Measurements from ENCODE around the gene NARF. TPM values are rescaled to one million over a fixed set of nuclear protein-coding genes. Genes with fewer than 3 reads are reported as not detected.
"Not testable (repeated sequence)": the region's sequence is repeated elsewhere in the genome, so short reads cannot be mapped to it uniquely, and the experiment has no call there.

NARF gene
- 100 to 1,000 TPM in 3 of 5 donors, 10 to 100 TPM in 2; 85.7 to 113 (median 101) TPM for total RNA-seq
- 52.1 TPM for total RNA-seq (2013)
- 23.6 to 98.4 (median 69.8) reads per million in 29 experiments for total RNA-seq

DNA sequence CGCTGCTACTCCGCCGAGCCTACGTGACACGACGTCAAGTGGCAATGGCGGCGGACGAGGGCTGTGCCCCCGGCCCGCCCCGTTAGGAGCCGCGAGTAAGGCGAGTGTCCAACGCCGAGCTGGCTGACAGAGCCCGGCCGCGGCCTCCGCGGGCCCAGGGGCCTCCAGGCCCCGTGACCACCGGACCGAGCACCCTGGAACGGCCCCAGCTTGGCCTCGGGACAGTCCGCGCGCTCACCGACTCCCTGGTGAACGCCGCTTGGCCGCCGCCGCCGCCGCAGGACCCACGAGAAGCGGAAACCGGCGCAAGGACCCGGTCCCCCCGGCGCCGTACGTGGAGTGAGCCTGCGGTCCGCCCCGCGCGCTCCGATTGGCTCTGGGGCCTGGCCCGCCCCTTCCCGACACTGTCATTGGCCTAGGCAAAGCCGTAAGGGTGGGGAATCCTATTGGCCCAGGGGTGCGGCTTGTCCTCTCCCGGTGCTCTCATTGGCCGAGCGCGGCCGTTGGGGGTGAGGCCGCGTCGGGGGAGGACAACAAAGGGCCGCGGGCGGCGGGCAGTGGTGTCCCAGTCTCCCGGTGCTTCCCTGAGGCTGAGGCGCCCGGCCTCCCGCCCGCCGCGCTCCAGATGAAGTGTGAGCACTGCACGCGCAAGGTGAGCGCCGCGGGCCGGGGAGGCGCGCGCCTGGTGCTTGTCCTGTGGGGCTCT lies at the start of gene NARF:
Gene NARF, plus strand, starts transcription at position 563 of the 706 bp plus-strand sequence. Its CDS starts 63 bp downstream, at position 626.
- DNase-seq (peak; percentile 92 to 97 (median 95)), ATAC-seq (replicated peaks in 1 of 4) (peak; percentile 95 to 98 (median 97))
- Mint-ChIP-seq H3K27me3 (no peaks in the 10 kb centered on the region), H3K9me3 (no peaks in the 10 kb centered on the region), H3K36me3 (peaks cover 20% of the 10 kb centered on the region), H3K27ac (peak within 1 kb of the TSS; percentile 94 to 97), H3K4me1 (peaks cover 27 to 38% (median 34%) of the 10 kb centered on the region in 3 donors), H3K4me3 (peak within 1 kb of the TSS; percentile 84 to 93 (median 89))
- Histone ChIP-seq H3K4me3 (ENCODE audit: control insufficient read depth in 1 of 2, extremely low read depth in 1 of 2, low read length in 1 of 2) (peak within 1 kb of the TSS; percentile 80 to 86), H3K27me3 (replicated peaks in 1 of 2; ENCODE audit: control insufficient read depth in 2 of 2, extremely low read depth in 1 of 2, insufficient read depth in 2 of 2, low read length in 1 of 2) (no peaks in the 10 kb centered on the region), H3K36me3 (ENCODE audit: control insufficient read depth in 2 of 2, extremely low read depth in 1 of 2, insufficient read depth in 1 of 2, low read length in 1 of 2) (peaks cover 0 to 28% of the 10 kb centered on the region in 2 donors), H3K9me3 (no peaks in the 10 kb centered on the region), H3K4me1 (ENCODE audit: control insufficient read depth in 1 of 2, extremely low read depth in 1 of 2, insufficient read depth in 2 of 2, low read length in 2 of 2) (peaks cover 16 to 33% of the 10 kb centered on the region in 2 experiments), H3K27ac (ENCODE audit: low read length) (peak within 1 kb of the TSS; percentile 89)
- CTCF ChIA-PET = interaction anchor here in 1 of 2 donors (1.1 kb wide), 1 partner anchor 9 kb away, joined by 4 read pairs; no protein-coding TSS in a partner anchor
- under 1% methylated on average over 85 of the region's 85 CpGs for WGBS (ENCODE audit: insufficient coverage)
- POLR2A ChIA-PET = interaction anchor here in 1 of 2 donors (0.6 to 1.1 kb wide), 2 partner anchors 39 to 41 kb away, joined by 3 read pairs; partner anchors contain the start of gene HEXD

DNA sequence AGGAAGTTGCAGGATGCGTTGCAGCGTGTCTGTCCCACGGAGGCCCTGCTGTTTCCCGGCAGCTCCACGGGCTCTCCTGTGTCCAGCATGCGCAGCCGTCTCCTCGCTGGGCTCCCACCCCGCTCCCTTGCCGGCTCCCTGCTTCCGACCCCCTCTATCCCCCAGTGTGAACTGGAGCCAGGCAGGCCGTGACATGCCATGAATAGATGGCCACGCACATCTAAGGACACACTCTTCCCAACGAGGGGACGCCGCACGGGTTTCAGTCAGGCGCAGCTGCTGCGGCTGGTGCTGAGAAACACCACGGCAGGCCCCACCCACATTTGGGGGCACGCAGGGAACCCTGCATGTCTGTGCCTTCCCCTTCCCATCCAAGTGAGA lies 49.6 kb upstream of the NARF start:
- H3K4me3 ChIP-seq (ENCODE audit: control insufficient read depth in 1 of 2, extremely low read depth in 1 of 2, low read length in 1 of 2) = no peak overlapping the region
- no peaks in the 10 kb centered on the region for H3K27me3 Mint-ChIP-seq
- H3K27ac ChIP-seq (ENCODE audit: low read length) = no peak overlapping the region
- no peaks in the 10 kb centered on the region for H3K9me3 ChIP-seq
- peaks cover 0 to under 1% of the 10 kb centered on the region in 2 experiments for H3K4me1 ChIP-seq (ENCODE audit: control insufficient read depth in 1 of 2, extremely low read depth in 1 of 2, insufficient read depth in 2 of 2, low read length in 2 of 2)
- H3K9me3 Mint-ChIP-seq = no peaks in the 10 kb centered on the region
- ATAC-seq (replicated peaks in 1 of 4) (no peak), DNase-seq (no peak)
- peaks cover 13 to 16% of the 10 kb centered on the region in 2 donors for H3K36me3 ChIP-seq (ENCODE audit: control insufficient read depth in 2 of 2, extremely low read depth in 1 of 2, insufficient read depth in 1 of 2, low read length in 1 of 2)
- H3K36me3 Mint-ChIP-seq = peaks cover 24% of the 10 kb centered on the region
- no peaks in the 10 kb centered on the region for H3K27me3 ChIP-seq (replicated peaks in 1 of 2; ENCODE audit: control insufficient read depth in 2 of 2, extremely low read depth in 1 of 2, insufficient read depth in 2 of 2, low read length in 1 of 2)
- ChIA-PET POLR2A (no interaction called here), CTCF (no interaction called here)
- peaks cover 0 to 4% (median 0%) of the 10 kb centered on the region in 3 donors for H3K4me1 Mint-ChIP-seq
- H3K4me3 Mint-ChIP-seq = no peak overlapping the region
- H3K27ac Mint-ChIP-seq = no peak overlapping the region
- 95% methylated on average over 17 of the region's 21 CpGs for WGBS (ENCODE audit: insufficient coverage)

DNA sequence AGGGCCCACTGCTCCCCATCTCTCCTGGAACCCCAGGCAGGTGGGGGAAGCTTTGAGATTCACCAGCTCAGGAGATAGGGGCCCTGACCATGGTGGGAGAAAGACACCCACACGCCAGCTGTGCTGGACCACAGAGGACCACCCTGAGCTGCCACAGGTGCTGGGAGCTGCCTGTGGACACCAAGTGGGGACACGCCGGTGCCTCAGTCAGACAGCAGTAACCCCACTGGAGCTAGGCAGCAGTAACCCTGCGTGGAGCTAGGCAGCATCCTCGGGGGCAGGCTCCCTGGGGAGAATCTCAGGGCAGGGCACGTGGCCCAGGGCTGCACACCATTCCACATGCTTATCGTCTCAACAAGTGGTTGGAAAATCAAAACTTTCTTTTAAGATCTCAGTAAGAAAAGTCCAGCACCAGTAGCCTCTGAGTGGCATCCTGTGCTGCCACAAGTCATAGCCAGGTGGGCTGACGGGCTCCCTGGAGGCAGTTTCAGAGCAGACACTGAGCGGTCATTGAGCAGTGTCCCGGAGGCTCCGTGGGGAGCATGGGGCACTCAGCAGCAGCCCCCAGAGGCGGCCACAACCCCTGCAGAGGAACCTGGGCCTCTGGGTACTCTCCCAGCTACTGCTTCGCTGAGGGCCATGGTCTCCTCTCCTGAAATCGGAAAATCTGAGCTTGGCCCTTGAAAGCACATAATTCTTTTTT lies 48.4 kb upstream of the NARF start:
- Mint-ChIP-seq H3K27me3 (no peaks in the 10 kb centered on the region), H3K27ac (no peak overlapping the region), H3K36me3 (peaks cover 25% of the 10 kb centered on the region), H3K4me1 (peaks cover 8 to 15% (median 10%) of the 10 kb centered on the region in 3 donors), H3K4me3 (no peak overlapping the region), H3K9me3 (no peaks in the 10 kb centered on the region)
- Histone ChIP-seq H3K4me1 (ENCODE audit: control insufficient read depth in 1 of 2, extremely low read depth in 1 of 2, insufficient read depth in 2 of 2, low read length in 2 of 2) (peaks cover 0 to 12% of the 10 kb centered on the region in 2 experiments), H3K27ac (ENCODE audit: low read length) (no peak overlapping the region), H3K36me3 (ENCODE audit: control insufficient read depth in 2 of 2, extremely low read depth in 1 of 2, insufficient read depth in 1 of 2, low read length in 1 of 2) (peaks cover 6 to 18% of the 10 kb centered on the region in 2 donors), H3K4me3 (ENCODE audit: control insufficient read depth in 1 of 2, extremely low read depth in 1 of 2, low read length in 1 of 2) (no peak overlapping the region), H3K9me3 (no peaks in the 10 kb centered on the region), H3K27me3 (replicated peaks in 1 of 2; ENCODE audit: control insufficient read depth in 2 of 2, extremely low read depth in 1 of 2, insufficient read depth in 2 of 2, low read length in 1 of 2) (no peaks in the 10 kb centered on the region)
- ChIA-PET POLR2A (no interaction called here), CTCF (no interaction called here)
- DNase-seq = no peak
- 88% methylated on average over 12 of the region's 14 CpGs for WGBS (ENCODE audit: insufficient coverage)
- ATAC-seq (replicated peaks in 1 of 4) = no peak

DNA sequence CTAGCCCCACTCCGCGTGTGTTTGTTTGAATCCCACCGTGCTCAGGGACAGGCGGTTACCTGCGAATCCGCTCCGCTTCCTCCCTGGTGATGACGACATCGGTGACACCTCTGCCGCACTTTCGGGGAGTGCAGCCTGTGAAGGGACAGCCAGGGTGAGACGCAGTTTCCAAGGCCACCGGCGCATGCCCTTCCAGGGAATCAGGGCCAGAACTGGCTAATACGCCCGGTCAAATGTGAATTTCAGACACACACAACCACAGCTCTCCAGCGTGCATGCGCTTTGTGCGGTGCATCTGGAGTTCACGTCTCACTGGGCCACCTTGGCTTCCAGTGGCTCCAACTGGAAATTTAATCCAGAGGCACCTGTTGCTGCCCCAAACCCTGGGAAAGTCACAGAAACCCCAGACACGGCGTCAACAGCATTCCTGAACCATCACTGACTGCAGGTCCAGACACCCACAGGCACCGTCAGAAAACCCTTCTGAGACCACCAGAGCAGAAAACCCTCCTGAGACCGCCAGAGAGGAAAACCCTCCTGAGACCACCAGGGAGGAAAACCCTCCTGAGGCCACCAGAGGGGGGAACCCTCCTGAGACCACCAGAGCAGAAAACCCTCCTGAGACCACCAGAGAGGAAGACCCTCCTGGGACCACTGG lies 47.0 kb upstream of the NARF start:
- POLR2A ChIA-PET = interaction anchor here in 1 of 2 donors (0.6 kb wide), 1 partner anchor 11 kb away, joined by 4 read pairs; no protein-coding TSS in a partner anchor

DNA sequence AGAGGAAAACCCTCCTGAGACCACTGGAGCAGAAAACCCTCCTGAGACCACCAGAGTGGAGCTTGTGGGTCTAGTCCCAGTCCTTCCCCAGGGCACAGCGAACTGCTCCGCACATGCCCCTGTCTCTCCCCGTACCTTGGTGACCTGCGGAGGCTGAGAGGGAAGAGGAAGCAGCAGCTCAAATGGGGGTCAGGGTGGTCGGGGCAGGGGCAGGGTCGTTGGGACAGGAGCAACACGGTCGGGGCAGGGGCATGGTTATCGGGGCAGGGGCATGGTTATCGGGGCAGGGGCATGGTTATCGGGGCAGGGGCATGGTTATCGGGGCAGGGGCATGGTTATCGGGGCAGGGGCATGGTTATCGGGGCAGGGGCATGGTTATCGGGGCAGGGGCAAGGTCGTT lies 46.5 kb upstream of the NARF start:
- H3K27ac Mint-ChIP-seq, POLR2A ChIA-PET, CTCF ChIA-PET: not testable (repeated sequence)

More for the DNA sequence above, 47.0 kb upstream of the NARF start:
- H3K4me1 ChIP-seq (ENCODE audit: control insufficient read depth in 1 of 2, extremely low read depth in 1 of 2, insufficient read depth in 2 of 2, low read length in 2 of 2) = peaks cover 0 to 20% of the 10 kb centered on the region in 2 experiments
- CTCF ChIA-PET = interaction anchor here in 1 of 2 donors (0.5 kb wide), 1 partner anchor 258 kb away, joined by 4 read pairs; no protein-coding TSS in a partner anchor
- peaks cover 12 to 18% (median 15%) of the 10 kb centered on the region in 3 donors for H3K4me1 Mint-ChIP-seq
- no peaks in the 10 kb centered on the region for H3K27me3 ChIP-seq (replicated peaks in 1 of 2; ENCODE audit: control insufficient read depth in 2 of 2, extremely low read depth in 1 of 2, insufficient read depth in 2 of 2, low read length in 1 of 2)
- H3K27ac ChIP-seq (ENCODE audit: low read length) = no peak overlapping the region
- no peak overlapping the region for H3K4me3 Mint-ChIP-seq
- no peaks in the 10 kb centered on the region for H3K27me3 Mint-ChIP-seq
- no peak for DNase-seq
- peaks cover 21% of the 10 kb centered on the region for H3K36me3 Mint-ChIP-seq
- 96% methylated on average over 22 of the region's 24 CpGs for WGBS (ENCODE audit: insufficient coverage)
- no peaks in the 10 kb centered on the region for H3K9me3 ChIP-seq
- peaks cover 6 to 19% of the 10 kb centered on the region in 2 donors for H3K36me3 ChIP-seq (ENCODE audit: control insufficient read depth in 2 of 2, extremely low read depth in 1 of 2, insufficient read depth in 1 of 2, low read length in 1 of 2)
- H3K4me3 ChIP-seq (ENCODE audit: control insufficient read depth in 1 of 2, extremely low read depth in 1 of 2, low read length in 1 of 2) = no peak overlapping the region
- no peak for ATAC-seq (replicated peaks in 1 of 4)
- no peak overlapping the region for H3K27ac Mint-ChIP-seq
- no peaks in the 10 kb centered on the region for H3K9me3 Mint-ChIP-seq

More for the DNA sequence above, 46.5 kb upstream of the NARF start:
- Histone ChIP-seq H3K4me1 (ENCODE audit: control insufficient read depth in 1 of 2, extremely low read depth in 1 of 2, insufficient read depth in 2 of 2, low read length in 2 of 2) (peaks cover 0 to 23% of the 10 kb centered on the region in 2 experiments), H3K36me3 (ENCODE audit: control insufficient read depth in 2 of 2, extremely low read depth in 1 of 2, insufficient read depth in 1 of 2, low read length in 1 of 2) (peaks cover 6 to 19% of the 10 kb centered on the region in 2 donors)
- H3K27ac ChIP-seq (ENCODE audit: low read length); DNase-seq; H3K27me3 Mint-ChIP-seq; H3K9me3 Mint-ChIP-seq; H3K4me3 ChIP-seq (ENCODE audit: control insufficient read depth in 1 of 2, extremely low read depth in 1 of 2, low read length in 1 of 2); H3K27me3 ChIP-seq (replicated peaks in 1 of 2; ENCODE audit: control insufficient read depth in 2 of 2, extremely low read depth in 1 of 2, insufficient read depth in 2 of 2, low read length in 1 of 2); H3K9me3 ChIP-seq; ATAC-seq (replicated peaks in 1 of 4); H3K4me3 Mint-ChIP-seq: not testable (repeated sequence)
- 91% methylated on average over 10 of the region's 16 CpGs for WGBS (ENCODE audit: insufficient coverage)
- H3K36me3 Mint-ChIP-seq = peaks cover 21% of the 10 kb centered on the region
- H3K4me1 Mint-ChIP-seq = peaks cover 12 to 18% (median 15%) of the 10 kb centered on the region in 3 donors
